Urinary bladder (tissue), 4 donors: Measurements from ENCODE around the gene FRMD4A. TPM values are rescaled to one million over a fixed set of nuclear protein-coding genes. Genes with fewer than 3 reads are reported as not detected.

Experiments used
- DNase-seq: peaks from one replicate; pipeline ENCODE4 v3.0.0-alpha.2; 2015; ENCODE audit errors: extremely low spot score
- H3K27ac ChIP-seq: one replicate; pipeline ENCODE4 v1.5.1; 2013; ENCODE audit warnings: low read depth, mild to moderate bottlenecking, moderate library complexity
- H3K36me3 ChIP-seq: one replicate; pipeline ENCODE4 v1.6.1; 2013; ENCODE audit warnings: mild to moderate bottlenecking, moderate library complexity; ENCODE audit not compliant: insufficient read depth
- H3K4me1 ChIP-seq: one replicate; pipeline ENCODE4 v1.6.1; 2013; ENCODE audit warnings: mild to moderate bottlenecking, moderate library complexity; ENCODE audit not compliant: insufficient read depth
- H3K4me3 ChIP-seq: one replicate; pipeline ENCODE4 v1.5.1; 2013; ENCODE audit warnings: low read depth, low read length
- WGBS: extraction: QIAGEN DNeasy Blood & Tissue Kit; methylation state at CpG from one replicate; pipeline ENCODE4 v1.1.7; 2013; 5-methylcytosine and 5-hydroxymethylcytosine counted together
- polyA plus RNA-seq: library from polyadenylated mRNA; stranded (reverse); fragments of 200-250 nt; gene quantifications from one replicate; pipeline ENCODE4 v1.2.3, GENCODE V29; 2013
- total RNA-seq: library from RNA; depleted of rRNA; stranded (reverse); fragments of >200 nt; gene quantifications from one replicate; pipeline ENCODE4 v1.2.3, GENCODE V29; 2014
- donor health status: healthy with polysubstance abuse.
- donor health status: healthy.

Gene FRMD4A
- total and polyA plus RNA-seq, 2 donors, result 15.1 to 32.9 TPM

GRCh38 chr10:14010101-14010558, 320.6 kb downstream of the FRMD4A start:
- Histone ChIP-seq H3K36me3 (no peaks in the 10 kb centered on the region), H3K4me3 (no peak overlapping the region), H3K27ac (no peak overlapping the region), H3K4me1 (no peaks in the 10 kb centered on the region)
- DNase-seq, result no peak
- WGBS, result 28% methylated on average over 5 of the region's 5 CpGs

- Histone ChIP-seq H3K4me1 (no peaks in the 10 kb centered on the region), H3K36me3 (no peaks in the 10 kb centered on the region), H3K27ac (no peak overlapping the region), H3K4me3 (no peak overlapping the region)
- WGBS, result 18% methylated on average over 24 of the region's 24 CpGs
- DNase-seq, result no peak
Observed at GRCh38 chr10:14009371-14010100, 321.2 kb downstream of the FRMD4A start.

DNA sequence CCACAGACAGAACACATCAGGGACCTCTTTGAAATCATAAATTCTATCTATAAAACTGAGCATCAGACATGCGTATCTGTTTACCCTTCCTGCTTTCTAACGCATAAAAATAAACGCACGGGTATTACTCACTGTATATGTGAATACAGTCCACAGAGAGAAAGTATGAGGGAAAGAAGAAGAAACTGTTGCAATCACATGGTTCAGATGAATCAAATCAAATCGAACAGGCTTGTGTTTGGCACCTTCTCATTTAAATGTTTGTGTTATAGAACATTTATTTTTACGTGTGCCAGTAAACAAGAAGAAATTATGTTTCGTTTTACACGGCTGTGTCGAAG, 322.0 kb downstream of the FRMD4A start:
- no peaks in the 10 kb centered on the region for H3K4me1 ChIP-seq
- 18% methylated on average over 9 of the region's 9 CpGs for WGBS
- DNase-seq, result no peak
- no peak overlapping the region for H3K27ac ChIP-seq
- H3K36me3 ChIP-seq, result no peaks in the 10 kb centered on the region
- peak overlapping the region; percentile 24 for H3K4me3 ChIP-seq

DNA sequence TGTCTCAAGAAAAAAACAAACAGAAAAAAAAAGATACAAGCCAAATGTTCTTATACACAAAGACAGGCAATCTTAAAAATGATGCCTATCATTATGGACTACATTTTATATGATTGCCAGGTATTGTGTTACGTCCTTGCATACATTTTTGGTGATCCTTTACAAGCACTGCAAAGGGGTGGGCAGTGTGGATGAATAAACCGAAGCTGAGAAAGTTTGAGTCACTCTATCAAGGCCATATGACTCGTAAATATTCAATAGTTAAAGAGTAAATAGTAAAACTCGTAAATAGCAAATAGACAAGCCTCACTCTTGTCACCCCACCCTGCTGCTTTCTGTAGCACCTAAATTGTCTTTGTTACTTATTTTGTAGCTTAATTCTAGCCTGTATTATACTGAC, 326.2 kb downstream of the FRMD4A start:
- no peak overlapping the region for H3K27ac ChIP-seq
- no peaks in the 10 kb centered on the region for H3K36me3 ChIP-seq
- no peak overlapping the region for H3K4me3 ChIP-seq
- no peak for DNase-seq
- 75% methylated on average over 4 of the region's 4 CpGs for WGBS
- no peaks in the 10 kb centered on the region for H3K4me1 ChIP-seq

GRCh38 chr10:14003517-14004184, 327.1 kb downstream of the FRMD4A start:
- no peak for DNase-seq
- no peaks in the 10 kb centered on the region for H3K36me3 ChIP-seq
- WGBS, result 73% methylated on average over 9 of the region's 9 CpGs
- H3K27ac ChIP-seq, result no peak overlapping the region
- no peaks in the 10 kb centered on the region for H3K4me1 ChIP-seq
- no peak overlapping the region for H3K4me3 ChIP-seq

DNA sequence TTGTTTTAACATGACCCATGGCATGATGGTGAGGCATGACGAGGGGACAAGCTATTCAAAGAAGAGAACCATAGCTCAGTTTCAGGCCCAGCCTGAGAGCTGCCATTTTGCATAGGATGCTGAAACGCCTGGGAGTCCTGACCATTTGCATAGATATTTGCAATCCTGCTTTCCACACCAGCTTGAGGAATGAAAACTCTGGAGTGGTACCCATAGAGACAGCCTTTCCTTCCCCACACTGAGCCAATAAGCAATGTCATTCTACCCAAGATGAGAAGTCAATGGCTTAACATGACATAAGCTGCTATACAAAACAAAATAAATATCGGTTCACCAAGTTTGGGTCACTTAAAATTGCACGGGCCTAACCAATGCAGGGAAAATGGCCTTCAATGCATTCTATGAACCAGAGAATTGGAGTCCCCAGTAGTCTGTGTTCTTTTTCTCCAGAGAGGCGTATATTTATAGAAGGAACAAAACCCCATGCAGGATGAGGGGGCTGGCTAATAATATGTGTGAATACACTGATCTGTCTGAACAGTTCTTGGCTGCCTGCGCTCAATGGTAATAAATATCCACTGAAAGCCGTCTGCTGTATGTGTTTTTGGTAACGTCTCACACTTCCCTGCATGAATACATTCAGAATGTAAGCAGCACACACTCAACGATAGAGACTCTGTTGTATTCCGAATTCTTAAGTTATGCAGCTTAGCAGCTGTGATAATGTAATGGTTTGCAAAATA, 329.3 kb downstream of the FRMD4A start:
- Histone ChIP-seq H3K4me1 (no peaks in the 10 kb centered on the region), H3K36me3 (no peaks in the 10 kb centered on the region), H3K4me3 (no peak overlapping the region), H3K27ac (no peak overlapping the region)
- no peak for DNase-seq
- WGBS, result 85% methylated on average over 10 of the region's 10 CpGs

- no peaks in the 10 kb centered on the region for H3K4me1 ChIP-seq
- no peak for DNase-seq
- no peaks in the 10 kb centered on the region for H3K36me3 ChIP-seq
- no peak overlapping the region for H3K4me3 ChIP-seq
- H3K27ac ChIP-seq, result no peak overlapping the region
- 71% methylated on average over 5 of the region's 5 CpGs for WGBS
Observed at GRCh38 chr10:13998163-13998835, 332.4 kb downstream of the FRMD4A start.

- Histone ChIP-seq H3K36me3 (no peaks in the 10 kb centered on the region), H3K4me3 (no peak overlapping the region), H3K27ac (no peak overlapping the region), H3K4me1 (no peaks in the 10 kb centered on the region)
- 82% methylated on average over 2 of the region's 2 CpGs for WGBS
- DNase-seq, result no peak
Observed at GRCh38 chr10:13997650-13998049, 333.1 kb downstream of the FRMD4A start.

DNA sequence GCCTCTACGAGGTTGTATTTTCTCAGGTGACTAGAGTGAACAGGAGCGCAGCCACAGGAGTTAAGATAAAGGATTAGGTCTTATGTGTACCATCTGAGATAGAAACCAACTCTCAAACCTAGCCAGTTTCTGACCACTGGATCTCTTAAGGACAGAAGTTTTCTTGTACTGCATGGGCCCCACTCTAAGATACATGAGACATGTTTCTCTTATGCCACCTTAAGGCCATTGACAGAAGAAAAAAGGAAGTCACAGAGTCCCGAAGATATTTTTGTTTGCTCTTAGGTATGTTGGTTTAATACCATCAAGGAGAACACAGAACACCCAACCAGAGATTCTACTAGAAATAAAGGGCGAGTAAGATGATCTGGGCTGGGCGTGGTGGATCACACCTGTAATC, 335.8 kb downstream of the FRMD4A start:
- no peaks in the 10 kb centered on the region for H3K4me1 ChIP-seq
- WGBS, result 69% methylated on average over 5 of the region's 5 CpGs
- no peak overlapping the region for H3K4me3 ChIP-seq
- H3K36me3 ChIP-seq, result no peaks in the 10 kb centered on the region
- DNase-seq, result no peak
- no peak overlapping the region for H3K27ac ChIP-seq

DNA sequence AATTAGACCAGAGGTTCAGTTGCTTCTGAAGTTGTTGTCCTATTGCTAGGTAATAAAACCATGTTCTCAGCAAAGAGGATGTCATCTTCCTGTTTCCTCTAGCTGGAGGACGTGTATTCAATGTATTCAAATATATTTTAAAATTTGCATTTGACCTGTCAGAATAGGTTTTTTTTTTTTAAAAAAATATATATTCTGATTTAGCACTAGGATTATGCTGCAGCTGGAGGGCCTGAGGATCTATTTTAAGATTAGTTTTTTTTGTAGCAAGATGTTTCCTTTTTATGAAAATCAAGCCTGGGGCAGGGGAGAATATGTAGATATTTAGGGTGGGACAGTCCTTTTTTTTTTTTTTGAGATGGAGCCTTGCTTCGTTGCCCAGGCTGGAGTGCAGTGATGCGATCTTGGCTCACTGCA, 337.0 kb downstream of the FRMD4A start:
- no peak for DNase-seq
- no peak overlapping the region for H3K4me3 ChIP-seq
- no peaks in the 10 kb centered on the region for H3K36me3 ChIP-seq
- no peak overlapping the region for H3K27ac ChIP-seq
- no peaks in the 10 kb centered on the region for H3K4me1 ChIP-seq
- 56% methylated on average over 3 of the region's 3 CpGs for WGBS

DNA sequence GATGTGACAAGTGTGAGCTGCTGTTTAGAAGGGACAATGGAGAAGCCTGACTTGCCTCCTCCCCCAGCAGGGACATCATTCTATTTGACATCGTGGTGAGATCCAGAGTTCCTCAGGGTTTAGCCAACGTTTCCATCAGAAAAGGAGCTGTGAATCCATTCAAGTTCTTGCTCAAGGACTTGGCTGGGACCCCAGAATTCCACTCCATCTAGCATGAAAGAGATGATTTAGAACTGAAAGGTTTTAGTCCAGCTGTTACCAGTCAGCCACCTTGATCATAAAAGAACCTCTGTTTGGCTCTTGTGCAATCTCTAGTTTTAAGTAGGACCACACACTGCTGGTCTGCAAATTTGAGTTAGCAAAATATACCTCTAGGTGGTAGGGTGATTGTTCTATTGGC, 337.6 kb downstream of the FRMD4A start:
- no peak overlapping the region for H3K4me3 ChIP-seq
- H3K36me3 ChIP-seq, result no peaks in the 10 kb centered on the region
- 14% methylated on average over 2 of the region's 2 CpGs for WGBS
- no peak overlapping the region for H3K27ac ChIP-seq
- no peak for DNase-seq
- H3K4me1 ChIP-seq, result no peaks in the 10 kb centered on the region

DNA sequence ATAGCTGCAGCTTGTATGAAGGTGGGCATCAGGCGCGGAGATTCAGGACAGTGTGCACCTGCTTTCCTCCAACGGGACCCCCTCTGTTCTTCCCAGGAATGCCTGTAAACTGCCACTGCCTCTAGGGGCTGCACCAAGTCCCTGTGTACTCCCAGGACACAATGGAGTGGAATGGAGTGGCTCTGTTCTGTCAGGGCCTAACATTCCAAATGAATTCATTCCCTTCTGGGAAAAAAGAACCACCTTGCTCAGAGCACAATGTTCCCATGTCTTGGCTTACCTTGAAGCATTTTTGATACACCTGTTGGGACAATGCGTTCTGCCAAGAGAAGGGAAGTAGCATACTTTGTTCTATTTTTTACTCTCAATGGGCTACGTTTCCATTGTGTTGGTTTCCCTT, 339.4 kb downstream of the FRMD4A start:
- Histone ChIP-seq H3K27ac (no peak overlapping the region), H3K4me1 (no peaks in the 10 kb centered on the region), H3K36me3 (no peaks in the 10 kb centered on the region), H3K4me3 (no peak overlapping the region)
- no peak for DNase-seq
- WGBS, result 68% methylated on average over 5 of the region's 5 CpGs

GRCh38 chr10:13990946-13991345, 339.8 kb downstream of the FRMD4A start:
- 45% methylated on average over 7 of the region's 7 CpGs for WGBS
- no peaks in the 10 kb centered on the region for H3K36me3 ChIP-seq

More at GRCh38 chr10:13990946-13991345, 339.8 kb downstream of the FRMD4A start:
- H3K4me3 ChIP-seq, result peak overlapping the region; percentile 18
- H3K27ac ChIP-seq, result no peak overlapping the region
- DNase-seq, result no peak
- H3K4me1 ChIP-seq, result no peaks in the 10 kb centered on the region
